Measurements from ENCODE around the gene KCNH2.
"Not testable (repeated sequence)": the region's sequence is repeated elsewhere in the genome, so short reads cannot be mapped to it uniquely, and the experiment has no call there.

KCNH2 gene

GRCh38 chr7:150978126-150978789 lies at the start of gene KCNH2:
KCNH2 (minus strand) TSS chr7:150978321; CDS start chr7:150977913, 408 bp downstream.
- DNase-seq = no peak

GRCh38 chr7:151027728-151028130 lies 49.6 kb upstream of the KCNH2 start:
- DNase-seq = not testable (repeated sequence)

- not testable (repeated sequence) for DNase-seq
These were observed 48.9 kb upstream of the KCNH2 start for GRCh38 chr7:151026771-151027727.

GRCh38 chr7:151025924-151026671 lies 48.0 kb upstream of the KCNH2 start:
- DNase-seq = no peak

GRCh38 chr7:151024435-151025056 lies 46.4 kb upstream of the KCNH2 start, which contains the start of gene ATG9B:
ATG9B (minus strand) TSS chr7:151024494; CDS start chr7:151024423, 71 bp downstream.
- DNase-seq = no peak

GRCh38 chr7:151023232-151023631 lies 45.1 kb upstream of the KCNH2 start:
- DNase-seq = no peak

- DNase-seq = no peak
These were observed 42.1 kb upstream of the KCNH2 start for GRCh38 chr7:151020231-151020630.

- DNase-seq = no peak
These were observed 41.0 kb upstream of the KCNH2 start for GRCh38 chr7:151019130-151019447.

GRCh38 chr7:151018421-151019129 lies 40.5 kb upstream of the KCNH2 start:
- DNase-seq = no peak

GRCh38 chr7:151017953-151018420 lies 39.9 kb upstream of the KCNH2 start:
- peak; percentile 8 to 10 for DNase-seq

- no peak for DNase-seq
These were observed 39.3 kb upstream of the KCNH2 start for GRCh38 chr7:151017370-151017952.

GRCh38 chr7:151016942-151017341 lies 38.8 kb upstream of the KCNH2 start:
- no peak for DNase-seq

GRCh38 chr7:151016505-151016904 lies 38.4 kb upstream of the KCNH2 start:
- DNase-seq = no peak

GRCh38 chr7:151015967-151016366 lies 37.8 kb upstream of the KCNH2 start:
- DNase-seq = no peak

GRCh38 chr7:151014950-151015349 lies 36.8 kb upstream of the KCNH2 start:
- no peak for DNase-seq

GRCh38 chr7:151013733-151014497 lies 35.8 kb upstream of the KCNH2 start:
- DNase-seq = peak; percentile 35 to 39

GRCh38 chr7:151013356-151013732 lies 35.2 kb upstream of the KCNH2 start:
- no peak for DNase-seq

GRCh38 chr7:151012911-151013347 lies 34.8 kb upstream of the KCNH2 start:
- peak in 1 of 2 donors; percentile 41 for DNase-seq

GRCh38 chr7:151012031-151012692 lies 34.0 kb upstream of the KCNH2 start:
- no peak for DNase-seq

- DNase-seq = not testable (repeated sequence)
These were observed 33.5 kb upstream of the KCNH2 start for GRCh38 chr7:151011616-151012015.

Data from bone marrow (tissue), 2 donors.